Measurements from ENCODE around the gene CREBBP. TPM values are rescaled to one million over a fixed set of nuclear protein-coding genes. Genes with fewer than 3 reads are reported as not detected.

CREBBP gene
- total RNA-seq, 1 experiment from 2014 or later, result 79.1 TPM

- Histone ChIP-seq H3K9ac (ENCODE audit: extremely low read depth, insufficient read length, low read length) (no peak overlapping the region), H2BK120ac (ENCODE audit: low read depth, low read length, poor library complexity, severe bottlenecking) (no peak overlapping the region), H3K23ac (ENCODE audit: insufficient read length, low read depth, low read length) (no peak overlapping the region), H3K23me2 (ENCODE audit: insufficient read length, low read depth, low read length, poor library complexity, severe bottlenecking) (no peaks in the 10 kb centered on the region), H3K9me3 (ENCODE audit: control insufficient read depth, low read depth, low read length) (no peaks in the 10 kb centered on the region), H2BK5ac (ENCODE audit: insufficient read length, low read length) (no peak overlapping the region), H3K27me3 (ENCODE audit: insufficient read depth, low read length) (no peaks in the 10 kb centered on the region), H3K56ac (ENCODE audit: insufficient read length, low read depth, low read length) (no peak overlapping the region), H4K8ac (replicated peaks; ENCODE audit: insufficient read length, low read depth, low read length) (no peak overlapping the region), H2AFZ (ENCODE audit: low read length) (no peak overlapping the region), H3K14ac (ENCODE audit: insufficient read depth, low read length) (no peak overlapping the region), H3K4ac (ENCODE audit: low read depth, low read length) (no peak overlapping the region), H4K5ac (ENCODE audit: insufficient read length, low read depth, low read length) (no peak overlapping the region), H3K4me2 (ENCODE audit: insufficient read depth, insufficient read length, low read length) (no peak overlapping the region), H4K91ac (ENCODE audit: insufficient read length, low read depth, low read length) (no peak overlapping the region), H3K79me1 (ENCODE audit: insufficient read depth, low read depth, low read length, poor library complexity, severe bottlenecking) (peaks cover 15% of the 10 kb centered on the region), H2BK12ac (ENCODE audit: insufficient read length, low read depth, low read length) (no peak overlapping the region), H3K27ac (ENCODE audit: insufficient read length, low read depth, low read length) (no peak overlapping the region), H3T11ph (ENCODE audit: low read length) (no peak overlapping the region), H2AK5ac (ENCODE audit: insufficient read length, low read length) (no peak overlapping the region), H4K20me1 (ENCODE audit: control insufficient read depth, insufficient read depth, insufficient read length) (no peaks in the 10 kb centered on the region), H3K18ac (ENCODE audit: insufficient read length, low read depth, low read length) (no peak overlapping the region), H2BK20ac (ENCODE audit: low read depth, low read length, poor library complexity, severe bottlenecking) (no peak overlapping the region), H3K79me2 (ENCODE audit: insufficient read depth, low read length) (peaks cover 15% of the 10 kb centered on the region; the same call in 1 of the 2 replicates), H3K4me1 (ENCODE audit: insufficient read depth, low read length) (peaks cover 10% of the 10 kb centered on the region; the same call in 1 of the 2 replicates), H2BK15ac (ENCODE audit: low read depth, low read length) (no peak overlapping the region)
- Mint-ChIP-seq H3K4me3 (no peak overlapping the region), H3K9me3 (no peaks in the 10 kb centered on the region), H3K36me3 (ENCODE audit: insufficient read depth in 1 of 3, low read depth in 3 of 3) (no peaks in the 10 kb centered on the region; a peak in 2 of 7 replicates), H3K27me3 (ENCODE audit: low read depth) (no peaks in the 10 kb centered on the region), H3K27ac (peak overlapping the region in 1 of 3 experiments; percentile 1; a peak in 3 of 7 replicates), H3K4me1 (peaks cover 17 to 28% of the 10 kb centered on the region in 2 experiments)
- no peak for DNase-seq
- TF ChIP-seq CTCF (conservative IDR thresholded peaks at IDR 0.05), result no peak
- no CpG with 5 or more reads among the region's 4 CpGs for WGBS (ENCODE audit: extremely low coverage, insufficient read length, low lambda C conversion rate)
Measured at GRCh38 chr16:3800477-3801270, 79.8 kb downstream of the CREBBP start.

Measured in H9 (cell line).